Ovary (tissue), 3 donors: Measurements from ENCODE around the gene SHTN1.

Experiments
- CTCF ChIP-seq, 3 donors: fragments of 450-650 bp in 2 of 3; fragments of 200-600 bp in 1 of 3; IDR thresholded peaks; one replicate each; pipeline versions ENCODE4 v1.5.1 to v1.8.0; 2016 to 2022; ENCODE audit warnings: antibody characterized with exemption in 3 of 3, mild to moderate bottlenecking in 1 of 3
- POLR2A ChIP-seq: fragments of 450-650 bp; IDR thresholded peaks from one replicate; pipeline ENCODE4 v1.6.1; 2017; ENCODE audit warnings: antibody characterized with exemption, mild to moderate bottlenecking, moderate library complexity
- donor health status: DM: no; HTN: no; CAD: no.

DNA sequence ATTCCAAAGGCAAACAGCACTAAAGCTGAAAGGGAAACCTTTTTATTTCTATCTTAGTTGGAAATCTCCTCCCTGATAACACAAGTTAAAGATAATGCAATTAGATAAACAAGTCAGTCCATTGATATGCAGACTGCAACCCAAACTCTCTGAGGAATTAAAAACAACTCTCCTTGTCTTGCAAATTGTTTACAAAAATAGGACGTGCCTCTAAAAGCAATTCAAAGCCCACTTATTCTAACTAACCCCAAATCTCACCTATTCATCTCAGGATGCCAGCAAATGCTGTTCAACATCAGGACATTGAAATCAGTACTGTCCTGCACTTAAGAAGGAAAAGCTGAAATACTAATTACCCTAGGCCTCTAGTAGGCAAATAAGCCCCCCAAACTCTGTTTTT is 12.8 kb downstream of the SHTN1 start:
- TF ChIP-seq CTCF (IDR thresholded peaks at IDR 0.05), result no peak
- no peak for TF ChIP-seq POLR2A
